HG03103 (cell line): ENCODE measurements around the gene SCMH1.

Source experiments
- ATAC-seq: cut with Tn5 transposase; IDR thresholded peaks from one replicate; pipeline ENCODE4 v1.9.1; 2021; ENCODE audit warnings: low read depth; ENCODE audit not compliant: unreplicated experiment

Gene SCMH1

GRCh38 chr1:41108696-41109275 is 133.3 kb downstream of the SCMH1 start:
- no peak for ATAC-seq

GRCh38 chr1:41103766-41104165 is 138.3 kb downstream of the SCMH1 start:
- no peak for ATAC-seq

GRCh38 chr1:41102653-41103052 is 139.5 kb downstream of the SCMH1 start:
- no peak for ATAC-seq

GRCh38 chr1:41101950-41102607 is 140.0 kb downstream of the SCMH1 start:
- ATAC-seq: no peak

GRCh38 chr1:41101076-41101475 is 141.0 kb downstream of the SCMH1 start:
- no peak for ATAC-seq

- ATAC-seq: no peak
Observed at GRCh38 chr1:41100170-41100569, 141.9 kb downstream of the SCMH1 start.

- no peak for ATAC-seq
Observed at GRCh38 chr1:41098730-41099460, 143.2 kb downstream of the SCMH1 start.

GRCh38 chr1:41097105-41097504 is 145.0 kb downstream of the SCMH1 start:
- ATAC-seq: no peak

GRCh38 chr1:41093826-41094225 is 148.3 kb downstream of the SCMH1 start:
- no peak for ATAC-seq

- no peak for ATAC-seq
Observed at GRCh38 chr1:41086921-41087320, 155.2 kb downstream of the SCMH1 start.

DNA sequence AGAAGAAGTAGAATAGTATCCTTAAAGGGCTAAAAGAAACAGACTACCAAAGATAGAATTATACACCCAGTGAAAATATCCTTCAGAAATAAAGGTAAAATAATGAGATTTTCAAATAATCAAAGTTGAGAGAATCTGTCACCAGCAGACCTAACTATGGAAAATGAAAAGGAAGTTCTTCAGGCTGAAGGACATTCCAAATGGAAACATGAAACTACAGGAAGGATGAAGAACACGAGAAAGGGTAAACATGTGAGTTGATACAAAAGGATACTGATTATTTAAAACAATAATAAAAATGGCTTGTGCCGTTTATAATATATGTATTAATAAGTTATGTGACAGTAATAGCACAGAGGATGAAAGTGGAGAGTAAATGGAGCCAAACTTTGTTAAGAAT is 163.5 kb downstream of the SCMH1 start:
- no peak for ATAC-seq

DNA sequence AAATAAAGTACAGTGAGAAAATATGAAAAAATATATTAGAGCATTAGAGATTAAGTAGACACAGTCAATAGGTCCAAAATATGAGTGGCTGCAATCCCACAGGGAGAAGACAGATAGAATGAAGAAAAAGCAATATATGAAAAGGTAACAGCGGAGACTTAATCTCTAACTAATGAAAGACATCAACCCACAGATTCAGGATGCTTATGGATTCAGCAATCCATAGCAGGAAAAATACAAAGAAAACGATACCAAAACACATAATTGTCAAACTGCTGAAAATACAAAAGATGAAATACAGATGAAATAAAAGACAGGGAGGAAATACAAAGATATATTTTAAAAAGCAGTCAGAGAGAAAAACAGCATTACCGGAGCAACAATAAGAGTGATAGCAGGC is 163.9 kb downstream of the SCMH1 start:
- no peak for ATAC-seq

DNA sequence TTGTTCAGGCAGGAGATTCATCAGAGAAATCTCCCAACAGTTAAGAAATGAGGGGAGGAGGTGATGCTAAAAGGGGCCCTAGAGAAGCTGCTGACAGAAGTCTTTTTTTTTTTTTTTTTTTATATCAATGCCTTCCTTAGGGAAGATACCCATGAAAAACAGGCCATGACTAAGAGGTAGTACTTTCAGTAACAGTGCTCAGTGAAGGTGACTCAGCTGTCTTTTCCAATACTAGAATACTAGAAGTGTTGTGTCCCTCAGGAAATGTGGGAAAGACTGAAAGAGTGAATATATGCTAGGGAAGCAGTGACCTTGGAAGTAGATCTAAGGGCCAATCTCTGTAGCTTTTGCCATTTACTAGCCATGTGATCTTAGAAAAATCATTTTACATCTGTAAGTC is 168.1 kb downstream of the SCMH1 start:
- no peak for ATAC-seq

- ATAC-seq: no peak
Observed at GRCh38 chr1:41072051-41072450, 170.1 kb downstream of the SCMH1 start.

DNA sequence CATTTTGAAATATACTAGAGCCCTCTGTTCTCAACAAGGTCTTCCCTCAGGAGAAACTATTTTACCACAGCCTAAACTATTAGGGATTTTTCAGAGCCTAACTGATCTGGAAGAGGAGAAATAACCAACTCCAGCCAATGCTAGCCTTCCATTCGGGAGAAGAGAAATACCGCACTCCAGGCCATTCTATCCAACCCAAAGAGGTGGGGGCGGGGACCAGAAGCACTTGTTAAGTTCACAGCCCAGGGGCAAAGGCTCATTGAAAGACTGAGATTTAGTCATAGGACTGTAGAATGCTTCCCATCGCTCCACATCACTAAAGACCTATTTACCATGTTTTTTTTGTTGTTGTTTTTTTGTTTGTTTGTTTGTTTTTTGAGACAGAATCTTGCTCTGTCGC is 185.2 kb downstream of the SCMH1 start:
- no peak for ATAC-seq

DNA sequence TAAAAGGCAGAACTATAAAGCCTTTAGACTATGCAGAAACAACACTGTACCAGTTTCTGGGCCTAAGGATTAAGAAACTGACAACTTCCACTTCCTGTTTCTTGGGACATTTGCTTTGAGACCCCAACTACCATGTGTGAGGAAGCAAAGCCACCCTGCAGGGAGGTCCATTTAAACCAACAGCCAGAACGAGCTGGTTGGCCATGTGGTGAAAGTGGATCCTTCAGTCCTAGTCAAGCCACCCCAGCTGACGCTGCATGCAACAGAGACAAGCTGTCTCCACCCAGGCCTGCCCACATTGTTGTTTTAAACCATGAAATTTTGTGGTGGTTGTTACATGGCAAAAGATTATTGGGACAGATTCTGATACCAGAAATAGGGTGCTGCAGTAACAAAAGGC is 188.8 kb downstream of the SCMH1 start:
- no peak for ATAC-seq

DNA sequence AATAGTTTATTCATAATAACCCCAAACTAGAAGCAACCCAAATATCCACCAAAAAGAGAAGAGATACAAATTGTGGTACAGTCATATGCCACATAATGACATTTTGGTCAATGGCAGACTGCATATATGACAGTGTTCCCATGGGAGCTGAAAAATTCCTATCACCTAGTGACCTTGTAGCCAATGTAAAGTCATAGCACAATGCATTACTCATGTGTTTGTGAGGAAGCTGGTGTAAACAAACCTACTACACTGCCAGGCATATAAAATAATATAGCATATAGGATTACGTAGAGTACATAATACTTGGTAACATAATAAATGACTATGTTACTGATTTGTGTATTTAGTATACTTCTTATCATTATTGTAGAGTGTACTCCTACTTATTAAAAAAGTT is 191.1 kb downstream of the SCMH1 start:
- ATAC-seq: no peak

DNA sequence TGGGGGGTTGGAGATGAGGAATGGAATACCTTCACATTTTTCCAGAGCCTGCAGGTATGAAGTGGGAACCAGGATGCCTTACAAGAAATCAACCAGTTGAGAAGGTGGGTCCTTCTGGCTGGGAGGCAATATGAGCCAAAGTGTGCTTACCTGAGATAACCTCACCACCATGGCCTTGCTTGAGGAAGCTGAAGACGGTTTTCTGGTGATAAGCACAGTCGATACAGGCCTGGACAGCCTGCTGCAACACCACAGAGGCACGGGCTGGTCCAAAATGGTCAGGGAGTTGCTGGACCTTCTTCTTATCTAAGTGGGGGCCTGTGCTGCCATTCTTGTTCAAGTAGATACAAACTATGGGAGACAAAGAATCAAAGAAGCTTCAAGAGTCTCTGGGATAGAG is 193.6 kb downstream of the SCMH1 start:
- no peak for ATAC-seq

DNA sequence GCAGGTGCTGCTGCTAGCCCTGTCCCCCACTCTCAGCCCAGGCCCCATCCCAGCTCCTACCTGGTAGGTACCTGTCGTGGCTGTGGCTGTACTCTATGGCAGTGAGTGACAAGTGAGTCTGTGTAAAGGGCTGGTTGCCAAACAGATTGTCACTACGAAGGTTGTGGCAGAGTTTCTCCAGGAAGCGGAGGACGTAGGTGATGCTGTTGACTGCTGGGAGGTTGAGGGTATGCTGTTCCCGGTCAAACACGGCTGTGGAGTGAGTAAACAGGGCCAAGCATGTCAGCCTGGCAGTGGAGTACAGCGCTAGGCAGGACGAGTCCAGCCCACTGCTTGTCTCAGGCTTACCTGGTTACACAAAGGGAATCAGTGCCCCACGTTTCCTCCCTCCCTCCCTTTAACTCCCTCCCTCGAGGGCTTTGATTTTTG is 195.7 kb downstream of the SCMH1 start:
- no peak for ATAC-seq

- no peak for ATAC-seq
Observed at GRCh38 chr1:41045740-41046139, 196.4 kb downstream of the SCMH1 start.

GRCh38 chr1:41044187-41044586 is 197.9 kb downstream of the SCMH1 start:
- ATAC-seq: no peak
